C1 segment of cervical spinal cord (tissue), 14 donors: ENCODE measurements around the gene AMIGO3.

Source experiments
- DNase-seq, 14 donors: peaks; one replicate each; lab custom pipeline; 2025; lab: John Stamatoyannopoulos, UW

AMIGO3 gene

DNA sequence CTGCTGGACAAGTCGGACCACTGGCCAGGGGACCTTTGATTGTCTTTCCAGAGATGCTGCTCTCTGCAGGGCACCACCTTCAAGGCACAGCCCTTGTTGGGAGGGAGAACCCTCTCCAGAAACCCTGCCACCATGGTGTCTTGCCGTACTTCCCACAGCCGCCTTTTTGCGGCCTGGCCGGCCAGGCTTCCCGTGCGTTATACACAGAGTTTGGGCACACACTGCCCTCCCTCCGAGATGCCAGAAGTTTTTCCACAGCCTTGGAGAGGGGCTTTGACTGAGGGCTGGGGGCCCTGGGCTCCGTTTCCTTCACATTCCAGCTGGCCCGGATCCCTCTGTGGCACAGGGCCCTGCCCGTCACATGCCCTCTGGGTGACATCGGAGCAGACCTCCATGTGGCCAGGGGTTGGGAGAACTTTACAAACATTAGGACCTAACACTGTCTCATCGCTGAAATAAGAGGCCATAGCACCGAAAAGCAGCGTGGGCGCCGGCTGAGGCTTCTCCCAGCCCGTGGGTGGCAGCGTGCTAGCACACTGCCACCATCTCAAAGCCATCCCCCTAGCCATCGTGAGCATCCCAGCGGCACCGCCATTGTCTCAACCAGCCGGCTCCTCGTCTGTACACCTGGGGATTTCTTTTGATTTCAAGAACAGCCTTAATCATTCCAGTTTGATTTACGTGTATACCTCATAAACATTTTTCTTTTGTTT lies 51.6 kb downstream of the AMIGO3 start:
- DNase-seq: no peak
